Vagina (tissue), 2 donors: ENCODE data around the gene LIN7A. TPM values are rescaled to one million over a fixed set of nuclear protein-coding genes. Genes with fewer than 3 reads are reported as not detected.

ENCODE experiments used
- DNase-seq, 2 donors: peaks; one replicate each; pipeline ENCODE4 v3.0.0-alpha.2; 2017; ENCODE audit errors: extremely low spot score in 2 of 2
- H3K27ac ChIP-seq: fragments of 200-600 bp; sonication (generic); one replicate; pipeline ENCODE4 v1.5.1; 2019
- H3K27me3 ChIP-seq: fragments of 200-600 bp; sonication (generic); one replicate; pipeline ENCODE4 v1.5.1; 2019
- H3K36me3 ChIP-seq, 2 donors: fragments of 200-600 bp; sonication (generic); one replicate each; pipeline ENCODE4 v1.5.1; 2017 to 2019
- H3K4me1 ChIP-seq: fragments of 200-600 bp; sonication (generic); one replicate; pipeline ENCODE4 v1.5.1; 2019
- H3K4me3 ChIP-seq, 2 donors: fragments of 200-600 bp; sonication (generic); 1 replicate in 1 of 2; 2 replicates in 1 of 2; pipeline ENCODE4 v1.5.1; 2016 to 2019
- H3K9me3 ChIP-seq: fragments of 200-600 bp; sonication (generic); one replicate; pipeline ENCODE4 v1.5.1; 2019
- POLR2A ChIP-seq, 2 donors: fragments of 450-650 bp; IDR thresholded peaks; one replicate each; pipeline ENCODE4 v1.6.1; 2017; ENCODE audit warnings: antibody characterized with exemption in 2 of 2, mild to moderate bottlenecking in 2 of 2, moderate library complexity in 2 of 2
- POLR2AphosphoS5 ChIP-seq, 2 donors: sonication (generic); formaldehyde crosslinking; IDR thresholded peaks; one replicate each; pipeline ENCODE4 v1.9.0; 2017; ENCODE audit warnings: antibody characterized with exemption in 2 of 2, mild to moderate bottlenecking in 2 of 2, low read depth in 1 of 2; ENCODE audit not compliant: insufficient read depth in 1 of 2
- intact Hi-C: fragments of 100-400 bp; cut with DNase I; formaldehyde crosslinking; loops from one replicate; pipeline ENCODE4 v1.15.1; 2023
- total RNA-seq: library from RNA; depleted of rRNA; stranded (reverse); fragments of >200 nt; gene quantifications from one replicate; pipeline ENCODE4 v1.2.3, GENCODE V29; 2016
- TF ChIP-seq, protein P1 (sequence below), 3 experiments: fragments of 450-650 bp in 2 of 3; fragments of 200-600 bp in 1 of 3; sonication (generic) in 1 of 3; IDR thresholded peaks; one replicate each; pipeline ENCODE4 v1.5.1; 2017 to 2019; ENCODE audit warnings: antibody characterized with exemption in 3 of 3, mild to moderate bottlenecking in 2 of 3, moderate library complexity in 2 of 3

LIN7A gene
- total RNA-seq, 1 donor from 2014 or later: 12.5 TPM

DNA sequence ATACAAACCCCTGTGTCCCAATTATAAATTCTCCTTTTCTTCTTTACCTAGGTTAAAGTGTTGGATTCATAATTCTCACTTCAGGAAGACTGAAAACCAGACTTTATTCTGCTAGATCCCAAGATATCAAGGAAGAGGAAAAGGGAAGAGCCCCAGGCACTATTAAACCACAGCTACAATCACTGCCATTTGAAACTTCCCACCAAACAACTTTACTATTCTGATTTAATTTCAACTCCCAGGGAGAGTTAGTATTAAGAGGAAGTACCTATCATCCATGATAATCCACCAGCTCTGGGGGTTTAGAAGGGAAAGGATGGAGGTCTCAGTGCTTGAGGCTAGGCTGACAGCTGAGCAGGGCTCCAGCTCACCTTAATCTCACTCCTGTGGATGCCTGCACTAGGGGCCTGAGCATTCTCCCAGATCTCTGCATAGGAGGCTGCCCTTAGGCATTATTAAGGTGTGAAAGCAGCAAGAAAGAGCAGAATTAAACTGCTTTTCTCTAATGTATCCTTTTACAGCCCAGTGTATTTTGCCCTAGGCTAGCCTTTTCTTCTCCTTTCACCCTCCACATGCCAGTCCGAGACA is 168.1 kb downstream of the LIN7A start:
- TF ChIP-seq POLR2AphosphoS5 (IDR thresholded peaks at IDR 0.05; ENCODE audit: insufficient read depth in 1 of 2, low read depth in 1 of 2) (no peak), POLR2A (IDR thresholded peaks at IDR 0.05) (no peak)
- TF ChIP-seq, protein P1, sequence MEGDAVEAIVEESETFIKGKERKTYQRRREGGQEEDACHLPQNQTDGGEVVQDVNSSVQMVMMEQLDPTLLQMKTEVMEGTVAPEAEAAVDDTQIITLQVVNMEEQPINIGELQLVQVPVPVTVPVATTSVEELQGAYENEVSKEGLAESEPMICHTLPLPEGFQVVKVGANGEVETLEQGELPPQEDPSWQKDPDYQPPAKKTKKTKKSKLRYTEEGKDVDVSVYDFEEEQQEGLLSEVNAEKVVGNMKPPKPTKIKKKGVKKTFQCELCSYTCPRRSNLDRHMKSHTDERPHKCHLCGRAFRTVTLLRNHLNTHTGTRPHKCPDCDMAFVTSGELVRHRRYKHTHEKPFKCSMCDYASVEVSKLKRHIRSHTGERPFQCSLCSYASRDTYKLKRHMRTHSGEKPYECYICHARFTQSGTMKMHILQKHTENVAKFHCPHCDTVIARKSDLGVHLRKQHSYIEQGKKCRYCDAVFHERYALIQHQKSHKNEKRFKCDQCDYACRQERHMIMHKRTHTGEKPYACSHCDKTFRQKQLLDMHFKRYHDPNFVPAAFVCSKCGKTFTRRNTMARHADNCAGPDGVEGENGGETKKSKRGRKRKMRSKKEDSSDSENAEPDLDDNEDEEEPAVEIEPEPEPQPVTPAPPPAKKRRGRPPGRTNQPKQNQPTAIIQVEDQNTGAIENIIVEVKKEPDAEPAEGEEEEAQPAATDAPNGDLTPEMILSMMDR (IDR thresholded peaks at IDR 0.05): no peak
- no peaks in the 10 kb centered on the region for H3K9me3 ChIP-seq
- no peaks in the 10 kb centered on the region for H3K36me3 ChIP-seq
- no peak overlapping the region for H3K4me3 ChIP-seq
- H3K27ac ChIP-seq: no peak overlapping the region
- intact Hi-C loops: no loop called here
- no peaks in the 10 kb centered on the region for H3K4me1 ChIP-seq
- no peaks in the 10 kb centered on the region for H3K27me3 ChIP-seq
- DNase-seq: no peak

DNA sequence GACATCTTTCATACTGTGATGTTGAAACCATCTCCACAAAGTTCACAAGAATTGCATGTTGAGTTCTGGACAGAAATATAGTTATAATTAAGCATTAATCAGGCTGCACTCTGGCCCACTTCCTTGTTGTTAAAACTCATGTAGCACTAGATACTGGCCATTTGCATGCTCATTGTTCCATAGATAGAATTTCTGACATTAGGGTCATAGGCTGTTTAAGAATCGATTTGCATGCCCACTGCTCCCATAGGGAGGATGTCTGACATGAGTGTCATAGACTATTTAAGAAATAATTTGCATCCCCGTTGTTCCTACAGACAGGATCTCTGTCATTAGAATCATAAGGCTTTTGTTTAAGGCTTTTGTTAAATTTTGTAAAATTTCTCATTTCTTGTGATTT is 170.8 kb downstream of the LIN7A start:
- Histone ChIP-seq H3K9me3 (no peaks in the 10 kb centered on the region), H3K27ac (no peak overlapping the region), H3K27me3 (no peaks in the 10 kb centered on the region), H3K4me3 (no peak overlapping the region), H3K4me1 (no peaks in the 10 kb centered on the region), H3K36me3 (no peaks in the 10 kb centered on the region)
- no peak for DNase-seq
- intact Hi-C loops: no loop called here
- TF ChIP-seq POLR2AphosphoS5 (IDR thresholded peaks at IDR 0.05; ENCODE audit: insufficient read depth in 1 of 2, low read depth in 1 of 2) (no peak), POLR2A (IDR thresholded peaks at IDR 0.05) (no peak)

DNA sequence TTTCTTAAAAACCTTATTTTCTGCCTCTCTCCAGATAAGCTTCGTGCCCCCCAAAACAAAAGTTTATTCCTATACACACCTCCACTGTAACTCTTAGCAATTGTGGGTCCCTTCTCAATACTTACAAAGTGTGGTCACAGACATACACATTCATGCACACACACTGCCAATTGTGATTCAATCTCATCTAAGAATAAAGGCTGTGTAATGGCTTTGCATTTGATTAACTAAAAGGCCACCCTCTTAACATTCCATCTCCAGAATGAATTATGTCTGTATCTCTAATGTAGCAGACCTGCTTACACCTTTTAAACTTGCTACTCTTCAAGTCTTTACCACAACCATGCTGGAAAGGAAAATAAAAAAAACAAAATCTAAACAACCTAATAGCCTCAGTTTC is 171.5 kb downstream of the LIN7A start:
- no peaks in the 10 kb centered on the region for H3K4me1 ChIP-seq
- DNase-seq: no peak
- H3K36me3 ChIP-seq: no peaks in the 10 kb centered on the region
- intact Hi-C loops: no loop called here
- no peaks in the 10 kb centered on the region for H3K27me3 ChIP-seq
- no peak overlapping the region for H3K4me3 ChIP-seq
- no peaks in the 10 kb centered on the region for H3K9me3 ChIP-seq
- TF ChIP-seq POLR2AphosphoS5 (IDR thresholded peaks at IDR 0.05; ENCODE audit: insufficient read depth in 1 of 2, low read depth in 1 of 2) (no peak), POLR2A (IDR thresholded peaks at IDR 0.05) (no peak)
- TF ChIP-seq, protein P1 (IDR thresholded peaks at IDR 0.05): no peak
- no peak overlapping the region for H3K27ac ChIP-seq

DNA sequence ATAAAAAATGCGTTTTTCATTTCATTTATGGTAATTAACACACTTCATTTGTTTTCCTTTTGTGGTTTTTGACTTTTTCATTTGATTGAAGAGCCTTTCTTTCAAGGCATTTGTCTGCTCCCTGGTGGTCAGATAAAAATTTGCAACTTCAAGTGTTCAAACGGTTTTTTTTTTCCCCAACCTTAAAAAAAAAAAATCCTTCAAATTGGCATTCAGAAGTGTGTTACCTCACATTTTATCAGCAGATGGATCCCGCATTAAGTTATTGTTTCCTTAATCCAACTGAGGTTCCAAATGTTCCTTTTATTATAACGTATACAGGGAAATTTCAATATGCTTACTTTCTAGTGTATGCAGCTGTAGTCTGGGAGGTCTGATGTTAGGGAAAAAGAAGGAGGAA is 173.9 kb downstream of the LIN7A start:
- TF ChIP-seq, protein P1 (IDR thresholded peaks at IDR 0.05): peak in 2 of 3 experiments; percentile 35 to 55
- no peak for TF ChIP-seq POLR2AphosphoS5 (IDR thresholded peaks at IDR 0.05; ENCODE audit: insufficient read depth in 1 of 2, low read depth in 1 of 2)
- Histone ChIP-seq H3K9me3 (no peaks in the 10 kb centered on the region), H3K27ac (no peak overlapping the region), H3K4me1 (no peaks in the 10 kb centered on the region), H3K27me3 (no peaks in the 10 kb centered on the region), H3K36me3 (no peaks in the 10 kb centered on the region), H3K4me3 (no peak overlapping the region)
- DNase-seq: no peak
- intact Hi-C loops: no loop called here

DNA sequence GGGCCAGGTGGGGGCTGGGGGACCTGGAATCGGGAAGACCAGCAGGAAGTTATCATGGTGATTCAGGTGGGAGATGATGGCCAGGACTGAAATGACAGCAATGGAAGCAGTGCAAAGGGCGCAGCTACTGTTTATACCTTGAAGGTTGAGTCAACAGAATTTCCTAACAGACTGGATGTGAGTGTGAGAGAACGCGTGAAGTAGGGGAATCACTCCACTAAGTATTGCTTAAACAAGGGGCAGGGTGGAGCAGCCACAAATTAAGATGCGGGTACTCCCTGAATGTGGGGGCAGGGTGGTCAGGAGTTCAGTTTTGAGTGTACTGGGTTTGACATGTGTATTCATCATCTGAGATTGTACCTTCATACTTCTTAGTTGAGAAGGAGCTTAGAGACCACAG is 175.9 kb downstream of the LIN7A start:
- Histone ChIP-seq H3K4me3 (no peak overlapping the region), H3K27ac (no peak overlapping the region), H3K27me3 (no peaks in the 10 kb centered on the region), H3K9me3 (no peaks in the 10 kb centered on the region), H3K4me1 (no peaks in the 10 kb centered on the region), H3K36me3 (no peaks in the 10 kb centered on the region)
- no peak for DNase-seq
- TF ChIP-seq, protein P1 (IDR thresholded peaks at IDR 0.05): no peak
- intact Hi-C loops: no loop called here
